Activated CD4-positive, alpha-beta T cell treated with anti-CD3 and anti-CD28 coated beads, Interleukin-10, Interleukin-2, amounts not matched to agents 100 ng/mL and 50 ng/mL, durations not matched to agents 16 hours and 8 hours (primary cell): Measurements from ENCODE around the gene SCN11A.
"Not testable (repeated sequence)": the region's sequence is repeated elsewhere in the genome, so short reads cannot be mapped to it uniquely, and the experiment has no call there.

ENCODE experiments used
- DNase-seq: peaks from one replicate; pipeline ENCODE4 v3.0.0-alpha.2; 2020

Gene SCN11A

GRCh38 chr3:39064646-39065045 lies 12.9 kb upstream of the SCN11A start:
- no peak for DNase-seq

GRCh38 chr3:39063143-39063542 lies 11.4 kb upstream of the SCN11A start:
- peak; percentile 56 for DNase-seq

- DNase-seq = no peak
Measured at GRCh38 chr3:39062180-39062579, 10.4 kb upstream of the SCN11A start.

- not testable (repeated sequence) for DNase-seq
Measured at GRCh38 chr3:39061228-39061627, 9.5 kb upstream of the SCN11A start.

GRCh38 chr3:39056151-39056550 lies 4.4 kb upstream of the SCN11A start:
- no peak for DNase-seq

GRCh38 chr3:39053696-39054095 lies 2.0 kb upstream of the SCN11A start:
- DNase-seq = no peak

- DNase-seq = no peak
Measured at GRCh38 chr3:39052583-39052982, 839 bp upstream of the SCN11A start.

- no peak for DNase-seq
Measured at GRCh38 chr3:39050029-39050428, 1.7 kb downstream of the SCN11A start.

GRCh38 chr3:39038165-39038564 lies 13.6 kb downstream of the SCN11A start:
- DNase-seq = no peak

- no peak for DNase-seq
Measured at GRCh38 chr3:39029556-39029955, 22.2 kb downstream of the SCN11A start.

- DNase-seq = no peak
Measured at GRCh38 chr3:39028546-39028945, 23.2 kb downstream of the SCN11A start.

GRCh38 chr3:39025222-39025970 lies 26.3 kb downstream of the SCN11A start:
- DNase-seq = no peak

- DNase-seq = no peak
Measured at GRCh38 chr3:39024497-39024896, 27.2 kb downstream of the SCN11A start.

- no peak for DNase-seq
Measured at GRCh38 chr3:39022286-39022630, 29.5 kb downstream of the SCN11A start.

- DNase-seq = no peak
Measured at GRCh38 chr3:39021465-39022285, 30.1 kb downstream of the SCN11A start.

GRCh38 chr3:39021029-39021428 lies 30.7 kb downstream of the SCN11A start:
- no peak for DNase-seq

GRCh38 chr3:39019299-39019698 lies 32.4 kb downstream of the SCN11A start:
- no peak for DNase-seq

GRCh38 chr3:39015418-39015817 lies 36.3 kb downstream of the SCN11A start:
- DNase-seq = no peak

GRCh38 chr3:39013921-39014509 lies 37.7 kb downstream of the SCN11A start:
- DNase-seq = no peak

- DNase-seq = no peak
Measured at GRCh38 chr3:39013289-39013688, 38.5 kb downstream of the SCN11A start.

- no peak for DNase-seq
Measured at GRCh38 chr3:39011191-39011736, 40.5 kb downstream of the SCN11A start.

GRCh38 chr3:39005295-39005694 lies 46.4 kb downstream of the SCN11A start:
- no peak for DNase-seq
